HepG2 (cell line): ENCODE data around the gene OMA1. TPM values are rescaled to one million over a fixed set of nuclear protein-coding genes. Genes with fewer than 3 reads are reported as not detected.

ENCODE experiments used
- ATAC-seq: fragments of 200-7000 bp; cut with Tn5 transposase; 3 replicates; pipeline ENCODE4 v1.9.1; 2020; ENCODE audit warnings: mild to moderate bottlenecking, moderate library complexity
- BruUV-seq: library from RNA; stranded (reverse); fragments of 400-500 nt; replicated peaks from 2 replicates; lab custom pipeline; 2021; lab: Mats Ljungman, UMichigan
- CTCF ChIA-PET: fragments of 300-600 bp; formaldehyde crosslinking; extraction: SDS; loops from one replicate; lab custom pipeline; 2021; ENCODE audit warnings: low total read pairs, inconsistent platforms, low intra/inter-chr PET ratio; lab: Yijun Ruan, JAX
- POLR2A ChIA-PET: fragments of 350-600 bp; sonication (Branson Sonifier 250); formaldehyde crosslinking; loops from one replicate; lab custom pipeline; 2020; ENCODE audit warnings: antibody characterized with exemption, inconsistent platforms; lab: Yijun Ruan, JAX
- DNase-seq: peaks from one replicate; pipeline ENCODE4 v3.0.0-alpha.2; 2015; ENCODE audit warnings: low spot score
- FAIRE-seq: peaks from 3 replicates; lab custom pipeline; 2011; peaks lifted over from hg19 to GRCh38; lab: Jason Lieb, UNC
- H2AFZ ChIP-seq: one replicate; pipeline ENCODE4 v1.6.1; 2011; ENCODE audit warnings: low read length, inconsistent platforms
- H3K27ac ChIP-seq: fragments of 300-600 bp; 3 replicates; pipeline ENCODE4 v1.8.0; 2011; ENCODE audit warnings: mixed run types, mild to moderate bottlenecking, mixed read lengths, low read length, inconsistent platforms; ENCODE audit not compliant: insufficient read depth; ENCODE audit errors: extremely low read length
- H3K27me3 ChIP-seq, 2 experiments: fragments of 200-600 bp in 1 of 2; 2 replicates in 1 of 2; 3 replicates in 1 of 2; pipeline versions ENCODE4 v1.6.0 to v1.8.0; 2011; ENCODE audit warnings: low read length in 2 of 2, mild to moderate bottlenecking in 2 of 2, moderate library complexity in 2 of 2, inconsistent platforms in 1 of 2; ENCODE audit not compliant: insufficient read depth in 2 of 2, control insufficient read depth in 1 of 2
- H3K36me3 ChIP-seq, 2 experiments: fragments of 200-600 bp in 1 of 2; replicated peaks in 1 of 2; 2 replicates in 1 of 2; 3 replicates in 1 of 2; pipeline versions ENCODE4 v1.5.1 to v1.8.0; 2011; ENCODE audit warnings: low read length in 2 of 2, inconsistent platforms in 1 of 2; ENCODE audit not compliant: insufficient read depth in 2 of 2, control insufficient read depth in 1 of 2
- H3K4me1 ChIP-seq: 2 replicates; pipeline ENCODE4 v1.5.1; 2012; ENCODE audit warnings: low read length, inconsistent platforms; ENCODE audit not compliant: insufficient read depth
- H3K4me2 ChIP-seq: 2 replicates; pipeline ENCODE4 v1.6.0; 2011; ENCODE audit warnings: low read depth, low read length, inconsistent platforms
- H3K4me3 ChIP-seq, 3 experiments: fragments of 200-600 bp in 1 of 3; sonication (generic), shearing (Covaris generic) in 1 of 3; replicated peaks in 1 of 3; 2 replicates each; pipeline ENCODE4 v1.5.1; 2011 to 2016; ENCODE audit warnings: low read length in 3 of 3, inconsistent platforms in 2 of 3, low read depth in 2 of 3, mild to moderate bottlenecking in 2 of 3, control low read depth in 1 of 3, mixed read lengths in 1 of 3; ENCODE audit not compliant: insufficient read depth in 1 of 3
- H3K79me2 ChIP-seq: one replicate; pipeline ENCODE4 v1.6.1; 2011; ENCODE audit warnings: low read length, inconsistent platforms; ENCODE audit not compliant: insufficient read depth
- H3K9ac ChIP-seq: 2 replicates; pipeline ENCODE4 v1.6.0; 2011; ENCODE audit warnings: mild to moderate bottlenecking, low read depth, low read length, inconsistent platforms; ENCODE audit not compliant: insufficient read depth
- H3K9me3 ChIP-seq: 2 replicates; pipeline ENCODE4 v1.5.1; 2012; ENCODE audit warnings: mild to moderate bottlenecking, low read length
- H4K20me1 ChIP-seq: 2 replicates; pipeline ENCODE4 v1.6.0; 2011; ENCODE audit warnings: inconsistent platforms, mild to moderate bottlenecking, low read length, moderate library complexity; ENCODE audit not compliant: insufficient read depth
- ADNP ChIP-seq: sonication (generic); formaldehyde crosslinking; IDR thresholded peaks from 2 replicates; pipeline ENCODE4 v1.4.0; 2020; ENCODE audit warnings: missing genetic modification reagents
- ARID4A ChIP-seq: sonication (generic); formaldehyde crosslinking; IDR thresholded peaks from 2 replicates; pipeline ENCODE4 v1.5.0; 2020; ENCODE audit warnings: mild to moderate bottlenecking, missing genetic modification reagents, borderline replicate concordance
- ERF ChIP-seq: IDR thresholded peaks from 2 replicates; pipeline ENCODE4 v1.6.1; 2018; ENCODE audit warnings: missing biosample characterization, missing genetic modification reagents
- KLF6 ChIP-seq: IDR thresholded peaks from 2 replicates; pipeline ENCODE4 v1.8.0; 2016; ENCODE audit warnings: missing biosample characterization, missing genetic modification reagents
- MAX ChIP-seq: IDR thresholded peaks from 2 replicates; pipeline ENCODE4 v1.6.1; 2012; ENCODE audit warnings: inconsistent platforms
- MEF2D ChIP-seq: sonication (generic); formaldehyde crosslinking; IDR thresholded peaks from 2 replicates; pipeline ENCODE4 v1.5.1; 2020; ENCODE audit warnings: mild to moderate bottlenecking, missing genetic modification reagents
- MXD4 ChIP-seq: IDR thresholded peaks from 2 replicates; pipeline ENCODE4 v1.6.1; 2016; ENCODE audit warnings: mild to moderate bottlenecking, missing biosample characterization, missing genetic modification reagents
- TBX2 ChIP-seq: sonication (generic); formaldehyde crosslinking; IDR thresholded peaks from 2 replicates; pipeline ENCODE4 v1.5.0; 2020; ENCODE audit warnings: missing genetic modification reagents, mild to moderate bottlenecking, borderline replicate concordance
- ZMYM2 ChIP-seq: sonication (generic); formaldehyde crosslinking; IDR thresholded peaks from 2 replicates; pipeline ENCODE4 v1.8.0; 2022; ENCODE audit warnings: mild to moderate bottlenecking, missing genetic modification reagents
- ZNF205 ChIP-seq: IDR thresholded peaks from 2 replicates; pipeline ENCODE4 v1.6.1; 2018; ENCODE audit warnings: missing biosample characterization, missing genetic modification reagents
- ZNF260 ChIP-seq: sonication (generic); formaldehyde crosslinking; IDR thresholded peaks from 2 replicates; pipeline ENCODE4 v1.4.0; 2020; ENCODE audit warnings: missing genetic modification reagents, low read depth, mild to moderate bottlenecking, borderline replicate concordance
- ZNF460 ChIP-seq: sonication (generic); formaldehyde crosslinking; IDR thresholded peaks from 2 replicates; pipeline ENCODE4 v1.5.1; 2020; ENCODE audit warnings: missing genetic modification reagents, mild to moderate bottlenecking, borderline replicate concordance
- ZNF530 ChIP-seq: sonication (generic); formaldehyde crosslinking; IDR thresholded peaks from 2 replicates; pipeline ENCODE4 v1.5.0; 2020; ENCODE audit warnings: low read depth, mild to moderate bottlenecking, missing genetic modification reagents
- WGBS: methylation state at CpG from one replicate; pipeline ENCODE4 v1.1.6; 2017; ENCODE audit warnings: low lambda C conversion rate; 5-methylcytosine and 5-hydroxymethylcytosine counted together
- in situ Hi-C: cut with HindIII; loops from 2 replicates; pipeline ENCODE4 v1.10.0; 2017; ENCODE audit warnings: low pct_unique_long_range_greater_than_20kb; ENCODE audit not compliant: extremely low pct_ligation_motif_present
- intact Hi-C: fragments of 100-400 bp; cut with micrococcal nuclease; formaldehyde crosslinking; loops from one replicate; pipeline ENCODE4 v1.10.0; 2022; ENCODE audit not compliant: unreplicated experiment
- polyA plus RNA-seq, 8 experiments: library from polyadenylated mRNA; depleted of rRNA in 3 of 8; stranded (reverse) in 7 of 8; unstranded in 1 of 8; fragments of >200 nt; fragmentation: Illumina TruSeq in 4 of 8; extraction: Trizol in 4 of 8; gene quantifications; 2 replicates each; pipeline versions ENCODE4 v1.2.1 to v1.2.3, GENCODE V29; 2011 to 2016; ENCODE audit warnings: low read depth in 4 of 8, missing spikeins in 1 of 8, mixed read lengths in 1 of 8; ENCODE audit not compliant: insufficient read depth in 1 of 8
- total RNA-seq, 5 experiments: library from RNA; depleted of rRNA; stranded (reverse); fragments of >200 nt; fragmentation: Illumina TruSeq; extraction: Trizol; gene quantifications; 2 replicates each; pipeline ENCODE4 v1.2.3, GENCODE V29; 2016; ENCODE audit warnings: low read depth in 1 of 5
- TF ChIP-seq, protein P1 (sequence below): sonication (generic); formaldehyde crosslinking; IDR thresholded peaks from 2 replicates; pipeline ENCODE4 v1.5.0; 2020; ENCODE audit warnings: mild to moderate bottlenecking, missing genetic modification reagents
- TF ChIP-seq, protein P2 (sequence below): sonication (generic); formaldehyde crosslinking; IDR thresholded peaks from 2 replicates; pipeline ENCODE4 v1.4.0; 2020; ENCODE audit warnings: missing genetic modification reagents, borderline replicate concordance

The OMA1 gene
- total and polyA plus RNA-seq, 2 of the 13 experiments (the other 11 are each of a cell fraction or from before 2014, with no cell fraction given) = 7.0 to 26.9 TPM

GRCh38 chr1:58476179-58476578 is 70.3 kb downstream of the OMA1 start:
- H3K9me3 ChIP-seq = no peaks in the 10 kb centered on the region
- DNase-seq (no peak), ATAC-seq (no peak), FAIRE-seq (no peak)
- H3K79me2 ChIP-seq = no peaks in the 10 kb centered on the region
- H3K27ac ChIP-seq = no peak overlapping the region
- no peak overlapping the region for H3K4me3 ChIP-seq
- in situ Hi-C loops (no loop called here), intact Hi-C loops (no loop called here)
- no TSS peak for BruUV-seq
- H3K4me1 ChIP-seq = no peaks in the 10 kb centered on the region
- H2AFZ ChIP-seq = no peak overlapping the region
- H3K36me3 ChIP-seq = no peaks in the 10 kb centered on the region
- H4K20me1 ChIP-seq = no peaks in the 10 kb centered on the region
- H3K4me2 ChIP-seq = no peak overlapping the region
- WGBS = 83% methylated on average over 3 of the region's 3 CpGs
- CTCF ChIA-PET = no interaction called here
- POLR2A ChIA-PET = no interaction called here
- H3K27me3 ChIP-seq = no peaks in the 10 kb centered on the region
- no peak overlapping the region for H3K9ac ChIP-seq
- TF ChIP-seq, protein P1, sequence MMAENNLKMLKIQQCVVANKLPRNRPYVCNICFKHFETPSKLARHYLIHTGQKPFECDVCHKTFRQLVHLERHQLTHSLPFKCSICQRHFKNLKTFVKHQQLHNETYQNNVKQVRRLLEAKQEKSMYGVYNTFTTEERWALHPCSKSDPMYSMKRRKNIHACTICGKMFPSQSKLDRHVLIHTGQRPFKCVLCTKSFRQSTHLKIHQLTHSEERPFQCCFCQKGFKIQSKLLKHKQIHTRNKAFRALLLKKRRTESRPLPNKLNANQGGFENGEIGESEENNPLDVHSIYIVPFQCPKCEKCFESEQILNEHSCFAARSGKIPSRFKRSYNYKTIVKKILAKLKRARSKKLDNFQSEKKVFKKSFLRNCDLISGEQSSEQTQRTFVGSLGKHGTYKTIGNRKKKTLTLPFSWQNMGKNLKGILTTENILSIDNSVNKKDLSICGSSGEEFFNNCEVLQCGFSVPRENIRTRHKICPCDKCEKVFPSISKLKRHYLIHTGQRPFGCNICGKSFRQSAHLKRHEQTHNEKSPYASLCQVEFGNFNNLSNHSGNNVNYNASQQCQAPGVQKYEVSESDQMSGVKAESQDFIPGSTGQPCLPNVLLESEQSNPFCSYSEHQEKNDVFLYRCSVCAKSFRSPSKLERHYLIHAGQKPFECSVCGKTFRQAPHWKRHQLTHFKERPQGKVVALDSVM (CRISPR knock-in tag) = no peak
- TF ChIP-seq ZNF530 (CRISPR knock-in tag) (no peak), ZMYM2 (CRISPR knock-in tag) (no peak), ZNF260 (no peak), ADNP (CRISPR knock-in tag) (no peak), KLF6 (CRISPR knock-in tag) (no peak), MXD4 (CRISPR knock-in tag) (no peak), ZNF460 (CRISPR knock-in tag) (no peak), TBX2 (CRISPR knock-in tag) (no peak), MEF2D (CRISPR knock-in tag) (no peak), MAX (no peak), ERF (CRISPR knock-in tag) (no peak), ARID4A (no peak), ZNF205 (CRISPR knock-in tag) (no peak)
- TF ChIP-seq, protein P2, sequence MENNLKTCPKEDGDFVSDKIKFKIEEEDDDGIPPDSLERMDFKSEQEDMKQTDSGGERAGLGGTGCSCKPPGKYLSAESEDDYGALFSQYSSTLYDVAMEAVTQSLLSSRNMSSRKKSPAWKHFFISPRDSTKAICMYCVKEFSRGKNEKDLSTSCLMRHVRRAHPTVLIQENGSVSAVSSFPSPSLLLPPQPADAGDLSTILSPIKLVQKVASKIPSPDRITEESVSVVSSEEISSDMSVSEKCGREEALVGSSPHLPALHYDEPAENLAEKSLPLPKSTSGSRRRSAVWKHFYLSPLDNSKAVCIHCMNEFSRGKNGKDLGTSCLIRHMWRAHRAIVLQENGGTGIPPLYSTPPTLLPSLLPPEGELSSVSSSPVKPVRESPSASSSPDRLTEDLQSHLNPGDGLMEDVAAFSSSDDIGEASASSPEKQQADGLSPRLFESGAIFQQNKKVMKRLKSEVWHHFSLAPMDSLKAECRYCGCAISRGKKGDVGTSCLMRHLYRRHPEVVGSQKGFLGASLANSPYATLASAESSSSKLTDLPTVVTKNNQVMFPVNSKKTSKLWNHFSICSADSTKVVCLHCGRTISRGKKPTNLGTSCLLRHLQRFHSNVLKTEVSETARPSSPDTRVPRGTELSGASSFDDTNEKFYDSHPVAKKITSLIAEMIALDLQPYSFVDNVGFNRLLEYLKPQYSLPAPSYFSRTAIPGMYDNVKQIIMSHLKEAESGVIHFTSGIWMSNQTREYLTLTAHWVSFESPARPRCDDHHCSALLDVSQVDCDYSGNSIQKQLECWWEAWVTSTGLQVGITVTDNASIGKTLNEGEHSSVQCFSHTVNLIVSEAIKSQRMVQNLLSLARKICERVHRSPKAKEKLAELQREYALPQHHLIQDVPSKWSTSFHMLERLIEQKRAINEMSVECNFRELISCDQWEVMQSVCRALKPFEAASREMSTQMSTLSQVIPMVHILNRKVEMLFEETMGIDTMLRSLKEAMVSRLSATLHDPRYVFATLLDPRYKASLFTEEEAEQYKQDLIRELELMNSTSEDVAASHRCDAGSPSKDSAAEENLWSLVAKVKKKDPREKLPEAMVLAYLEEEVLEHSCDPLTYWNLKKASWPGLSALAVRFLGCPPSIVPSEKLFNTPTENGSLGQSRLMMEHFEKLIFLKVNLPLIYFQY (CRISPR knock-in tag) = no peak
